HepG2 (cell line): Measurements from ENCODE around the gene CDK13. TPM values are rescaled to one million over a fixed set of nuclear protein-coding genes. Genes with fewer than 3 reads are reported as not detected.

Experiments used
- ATAC-seq: fragments of 200-7000 bp; cut with Tn5 transposase; 3 replicates; pipeline ENCODE4 v1.9.1; 2020; ENCODE audit warnings: mild to moderate bottlenecking, moderate library complexity
- BruUV-seq: library from RNA; stranded (reverse); fragments of 400-500 nt; replicated peaks from 2 replicates; lab custom pipeline; 2021; lab: Mats Ljungman, UMichigan
- CTCF ChIA-PET: fragments of 300-600 bp; formaldehyde crosslinking; extraction: SDS; loops from one replicate; lab custom pipeline; 2021; ENCODE audit warnings: low total read pairs, inconsistent platforms, low intra/inter-chr PET ratio; lab: Yijun Ruan, JAX
- POLR2A ChIA-PET: fragments of 350-600 bp; sonication (Branson Sonifier 250); formaldehyde crosslinking; loops from one replicate; lab custom pipeline; 2020; ENCODE audit warnings: antibody characterized with exemption, inconsistent platforms; lab: Yijun Ruan, JAX
- DNase-seq: peaks from one replicate; pipeline ENCODE4 v3.0.0-alpha.2; 2015; ENCODE audit warnings: low spot score
- FAIRE-seq: peaks from 3 replicates; lab custom pipeline; 2011; peaks lifted over from hg19 to GRCh38; lab: Jason Lieb, UNC
- H2AFZ ChIP-seq: one replicate; pipeline ENCODE4 v1.6.1; 2011; ENCODE audit warnings: low read length, inconsistent platforms
- H3K27ac ChIP-seq: fragments of 300-600 bp; 3 replicates; pipeline ENCODE4 v1.8.0; 2011; ENCODE audit warnings: mixed run types, mild to moderate bottlenecking, mixed read lengths, low read length, inconsistent platforms; ENCODE audit not compliant: insufficient read depth; ENCODE audit errors: extremely low read length
- H3K27me3 ChIP-seq, 2 experiments: fragments of 200-600 bp in 1 of 2; 2 replicates in 1 of 2; 3 replicates in 1 of 2; pipeline versions ENCODE4 v1.6.0 to v1.8.0; 2011; ENCODE audit warnings: low read length in 2 of 2, mild to moderate bottlenecking in 2 of 2, moderate library complexity in 2 of 2, inconsistent platforms in 1 of 2; ENCODE audit not compliant: insufficient read depth in 2 of 2, control insufficient read depth in 1 of 2
- H3K36me3 ChIP-seq, 2 experiments: fragments of 200-600 bp in 1 of 2; replicated peaks in 1 of 2; 2 replicates in 1 of 2; 3 replicates in 1 of 2; pipeline versions ENCODE4 v1.5.1 to v1.8.0; 2011; ENCODE audit warnings: low read length in 2 of 2, inconsistent platforms in 1 of 2; ENCODE audit not compliant: insufficient read depth in 2 of 2, control insufficient read depth in 1 of 2
- H3K4me1 ChIP-seq: 2 replicates; pipeline ENCODE4 v1.5.1; 2012; ENCODE audit warnings: low read length, inconsistent platforms; ENCODE audit not compliant: insufficient read depth
- H3K4me2 ChIP-seq: 2 replicates; pipeline ENCODE4 v1.6.0; 2011; ENCODE audit warnings: low read depth, low read length, inconsistent platforms
- H3K4me3 ChIP-seq, 3 experiments: fragments of 200-600 bp in 1 of 3; sonication (generic), shearing (Covaris generic) in 1 of 3; replicated peaks in 1 of 3; 2 replicates each; pipeline ENCODE4 v1.5.1; 2011 to 2016; ENCODE audit warnings: low read length in 3 of 3, inconsistent platforms in 2 of 3, low read depth in 2 of 3, mild to moderate bottlenecking in 2 of 3, control low read depth in 1 of 3, mixed read lengths in 1 of 3; ENCODE audit not compliant: insufficient read depth in 1 of 3
- H3K79me2 ChIP-seq: one replicate; pipeline ENCODE4 v1.6.1; 2011; ENCODE audit warnings: low read length, inconsistent platforms; ENCODE audit not compliant: insufficient read depth
- H3K9ac ChIP-seq: 2 replicates; pipeline ENCODE4 v1.6.0; 2011; ENCODE audit warnings: mild to moderate bottlenecking, low read depth, low read length, inconsistent platforms; ENCODE audit not compliant: insufficient read depth
- H3K9me3 ChIP-seq: 2 replicates; pipeline ENCODE4 v1.5.1; 2012; ENCODE audit warnings: mild to moderate bottlenecking, low read length
- H4K20me1 ChIP-seq: 2 replicates; pipeline ENCODE4 v1.6.0; 2011; ENCODE audit warnings: inconsistent platforms, mild to moderate bottlenecking, low read length, moderate library complexity; ENCODE audit not compliant: insufficient read depth
- ATF5 ChIP-seq: sonication (generic); formaldehyde crosslinking; IDR thresholded peaks from 2 replicates; pipeline ENCODE4 v1.4.0; 2020; ENCODE audit warnings: mild to moderate bottlenecking, low read depth, missing genetic modification reagents
- FOXJ3 ChIP-seq: sonication (generic); formaldehyde crosslinking; IDR thresholded peaks from 2 replicates; pipeline ENCODE4 v1.4.0; 2020; ENCODE audit warnings: missing genetic modification reagents, mild to moderate bottlenecking, borderline replicate concordance
- GTF3A ChIP-seq: sonication (generic); formaldehyde crosslinking; conservative IDR thresholded peaks from 2 replicates; pipeline ENCODE4 v1.4.0; 2020; ENCODE audit warnings: mild to moderate bottlenecking, missing genetic modification reagents
- NFKBIZ ChIP-seq: IDR thresholded peaks from 2 replicates; pipeline ENCODE4 v1.6.1; 2018; ENCODE audit warnings: missing genetic modification reagents, missing compliant biosample characterization
- NR2C2 ChIP-seq: sonication (generic); formaldehyde crosslinking; IDR thresholded peaks from 2 replicates; pipeline ENCODE4 v1.4.0; 2020; ENCODE audit warnings: missing genetic modification reagents, mild to moderate bottlenecking, moderate library complexity, borderline replicate concordance
- RARG ChIP-seq: sonication (generic); formaldehyde crosslinking; IDR thresholded peaks from 2 replicates; pipeline ENCODE4 v1.4.0; 2020; ENCODE audit warnings: low read depth, mild to moderate bottlenecking, missing genetic modification reagents
- RELA ChIP-seq: sonication (generic); formaldehyde crosslinking; IDR thresholded peaks from 2 replicates; pipeline ENCODE4 v1.4.0; 2020; ENCODE audit warnings: missing genetic modification reagents
- SMAD9 ChIP-seq: sonication (generic); formaldehyde crosslinking; IDR thresholded peaks from 2 replicates; pipeline ENCODE4 v1.5.1; 2020; ENCODE audit warnings: mild to moderate bottlenecking, missing genetic modification reagents
- SOX5 ChIP-seq: IDR thresholded peaks from 2 replicates; pipeline ENCODE4 v1.6.1; 2016; ENCODE audit warnings: borderline replicate concordance
- TAF1 ChIP-seq: sonication (generic); formaldehyde crosslinking; IDR thresholded peaks from 2 replicates; pipeline ENCODE4 v1.4.0; 2020; ENCODE audit warnings: missing genetic modification reagents
- ZNF12 ChIP-seq: sonication (generic); formaldehyde crosslinking; IDR thresholded peaks from 2 replicates; pipeline ENCODE4 v1.5.0; 2020; ENCODE audit warnings: missing genetic modification reagents
- ZNF331 ChIP-seq: sonication (generic); formaldehyde crosslinking; IDR thresholded peaks from 2 replicates; pipeline ENCODE4 v1.4.0; 2020; ENCODE audit warnings: missing genetic modification reagents
- ZNF367 ChIP-seq: sonication (generic); formaldehyde crosslinking; IDR thresholded peaks from 2 replicates; pipeline ENCODE4 v1.4.0; 2020; ENCODE audit warnings: missing genetic modification reagents, borderline replicate concordance
- ZNF746 ChIP-seq: sonication (generic); formaldehyde crosslinking; IDR thresholded peaks from 2 replicates; pipeline ENCODE4 v1.8.0; 2022; ENCODE audit warnings: mild to moderate bottlenecking, missing genetic modification reagents
- ZNF780A ChIP-seq: sonication (generic); formaldehyde crosslinking; IDR thresholded peaks from 2 replicates; pipeline ENCODE4 v1.8.0; 2022; ENCODE audit warnings: mild to moderate bottlenecking, missing genetic modification reagents, moderate library complexity
- ZNF782 ChIP-seq: sonication (generic); formaldehyde crosslinking; IDR thresholded peaks from 2 replicates; pipeline ENCODE4 v1.4.0; 2020; ENCODE audit warnings: missing genetic modification reagents, mild to moderate bottlenecking, borderline replicate concordance
- WGBS: methylation state at CpG from one replicate; pipeline ENCODE4 v1.1.6; 2017; ENCODE audit warnings: low lambda C conversion rate; 5-methylcytosine and 5-hydroxymethylcytosine counted together
- in situ Hi-C: cut with HindIII; loops from 2 replicates; pipeline ENCODE4 v1.10.0; 2017; ENCODE audit warnings: low pct_unique_long_range_greater_than_20kb; ENCODE audit not compliant: extremely low pct_ligation_motif_present
- intact Hi-C: fragments of 100-400 bp; cut with micrococcal nuclease; formaldehyde crosslinking; loops from one replicate; pipeline ENCODE4 v1.10.0; 2022; ENCODE audit not compliant: unreplicated experiment
- polyA plus RNA-seq, 8 experiments: library from polyadenylated mRNA; depleted of rRNA in 3 of 8; stranded (reverse) in 7 of 8; unstranded in 1 of 8; fragments of >200 nt; fragmentation: Illumina TruSeq in 4 of 8; extraction: Trizol in 4 of 8; gene quantifications; 2 replicates each; pipeline versions ENCODE4 v1.2.1 to v1.2.3, GENCODE V29; 2011 to 2016; ENCODE audit warnings: low read depth in 4 of 8, missing spikeins in 1 of 8, mixed read lengths in 1 of 8; ENCODE audit not compliant: insufficient read depth in 1 of 8
- total RNA-seq, 5 experiments: library from RNA; depleted of rRNA; stranded (reverse); fragments of >200 nt; fragmentation: Illumina TruSeq; extraction: Trizol; gene quantifications; 2 replicates each; pipeline ENCODE4 v1.2.3, GENCODE V29; 2016; ENCODE audit warnings: low read depth in 1 of 5
- TF ChIP-seq, protein P1 (sequence below): sonication (generic); IDR thresholded peaks from 2 replicates; pipeline ENCODE4 v1.6.1; 2016; ENCODE audit warnings: low read depth, borderline replicate concordance

The CDK13 gene
- total and polyA plus RNA-seq, 2 of the 13 experiments (the other 11 are each of a cell fraction or from before 2014, with no cell fraction given) = 21.0 to 40.9 TPM

DNA sequence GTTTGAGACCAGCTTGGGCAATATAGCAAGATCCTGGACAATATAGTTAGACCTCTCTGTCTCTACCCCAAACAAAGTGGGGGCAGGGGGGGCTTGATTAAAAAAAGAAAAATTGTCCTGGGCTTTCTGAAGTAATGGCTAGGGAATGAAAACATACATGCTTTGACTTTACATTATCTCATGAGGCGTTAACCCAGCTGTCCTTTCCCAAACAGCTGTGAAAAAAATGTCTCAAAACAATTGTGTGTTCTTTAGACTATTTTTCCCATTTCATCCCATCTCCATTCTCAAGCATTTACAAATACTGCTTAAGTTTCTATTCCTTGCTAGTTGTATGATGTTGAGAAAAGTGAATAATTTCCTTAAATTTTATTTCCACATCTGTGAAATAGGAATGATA, 27.0 kb upstream of the CDK13 start:
- Histone ChIP-seq H3K79me2 (no peaks in the 10 kb centered on the region), H4K20me1 (no peaks in the 10 kb centered on the region), H3K9me3 (no peaks in the 10 kb centered on the region), H2AFZ (no peak overlapping the region), H3K9ac (no peak overlapping the region), H3K4me1 (peaks cover 45% of the 10 kb centered on the region), H3K4me2 (no peak overlapping the region), H3K4me3 (no peak overlapping the region), H3K27ac (no peak overlapping the region), H3K36me3 (no peaks in the 10 kb centered on the region), H3K27me3 (no peaks in the 10 kb centered on the region)
- WGBS = 69% methylated on average over 1 of the region's 1 CpG
- ATAC-seq (no peak), DNase-seq (no peak), FAIRE-seq (no peak)
- ChIA-PET POLR2A (no interaction called here), CTCF (no interaction called here)
- in situ Hi-C loops (no loop called here), intact Hi-C loops (no loop called here)
- TF ChIP-seq GTF3A (CRISPR knock-in tag) (no peak), ZNF780A (CRISPR knock-in tag) (no peak), ZNF782 (CRISPR knock-in tag) (no peak)
- no TSS peak for BruUV-seq

DNA sequence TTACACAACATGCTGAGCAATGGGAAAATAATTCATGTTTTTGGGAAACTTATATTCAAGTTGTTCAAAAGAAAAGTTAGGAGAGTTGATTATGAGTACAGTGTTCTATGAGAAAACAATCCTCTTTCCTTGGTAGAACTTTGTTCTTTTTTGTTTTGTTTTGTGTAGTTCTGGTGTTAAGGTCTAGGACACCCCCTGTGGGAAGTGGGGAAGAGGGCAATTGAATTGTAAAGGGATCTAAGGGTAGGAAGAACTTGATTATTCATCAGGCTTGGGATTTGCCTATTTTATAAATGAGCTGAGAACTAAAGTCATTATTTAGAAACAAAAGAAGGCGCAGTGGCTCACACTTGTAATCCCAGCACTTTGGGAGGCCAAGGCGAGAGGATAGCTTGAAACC, 25.9 kb upstream of the CDK13 start:
- WGBS = 89% methylated on average over 2 of the region's 2 CpGs
- H3K9ac ChIP-seq = no peak overlapping the region
- in situ Hi-C loops (no loop called here), intact Hi-C loops (no loop called here)
- H3K9me3 ChIP-seq = no peaks in the 10 kb centered on the region
- FAIRE-seq = no peak
- no peaks in the 10 kb centered on the region for H3K27me3 ChIP-seq
- no peak for ATAC-seq
- no peaks in the 10 kb centered on the region for H3K36me3 ChIP-seq
- no TSS peak for BruUV-seq
- no peak overlapping the region for H3K27ac ChIP-seq
- ChIA-PET CTCF (no interaction called here), POLR2A (no interaction called here)
- no peaks in the 10 kb centered on the region for H3K79me2 ChIP-seq
- no peak for DNase-seq
- H3K4me3 ChIP-seq = no peak overlapping the region
- no peaks in the 10 kb centered on the region for H4K20me1 ChIP-seq
- no peak overlapping the region for H2AFZ ChIP-seq
- peaks cover 45% of the 10 kb centered on the region for H3K4me1 ChIP-seq
- H3K4me2 ChIP-seq = no peak overlapping the region
- TF ChIP-seq NR2C2 (CRISPR knock-in tag) = no peak
- no peak for TF ChIP-seq SMAD9
- no peak for TF ChIP-seq RELA (CRISPR knock-in tag)
- no peak for TF ChIP-seq FOXJ3 (CRISPR knock-in tag)
- no peak for TF ChIP-seq RARG (CRISPR knock-in tag)
- no peak for TF ChIP-seq ATF5 (CRISPR knock-in tag)
- TF ChIP-seq NFKBIZ = no peak
- TF ChIP-seq ZNF367 (CRISPR knock-in tag) = no peak
- no peak for TF ChIP-seq TAF1
- TF ChIP-seq SOX5 (CRISPR knock-in tag) = no peak
- no peak for TF ChIP-seq ZNF12 (CRISPR knock-in tag)
- no peak for TF ChIP-seq ZNF331 (CRISPR knock-in tag)
- TF ChIP-seq, protein P1, sequence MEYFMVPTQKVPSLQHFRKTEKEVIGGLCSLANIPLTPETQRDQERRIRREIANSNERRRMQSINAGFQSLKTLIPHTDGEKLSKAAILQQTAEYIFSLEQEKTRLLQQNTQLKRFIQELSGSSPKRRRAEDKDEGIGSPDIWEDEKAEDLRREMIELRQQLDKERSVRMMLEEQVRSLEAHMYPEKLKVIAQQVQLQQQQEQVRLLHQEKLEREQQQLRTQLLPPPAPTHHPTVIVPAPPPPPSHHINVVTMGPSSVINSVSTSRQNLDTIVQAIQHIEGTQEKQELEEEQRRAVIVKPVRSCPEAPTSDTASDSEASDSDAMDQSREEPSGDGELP = no peak
- no peak for TF ChIP-seq ZNF746 (CRISPR knock-in tag)
